22Rv1 (cell line): Measurements from ENCODE around the gene EFNB2.

Experiments
- H3K27ac ChIP-seq: fragments of 450-650 bp; 2 replicates; pipeline ENCODE4 v1.5.1; 2017
- CTCF ChIP-seq: fragments of 450-650 bp; IDR thresholded peaks from 2 replicates; pipeline ENCODE4 v1.5.1; 2017; ENCODE audit warnings: mild to moderate bottlenecking
- ZFX ChIP-seq: fragments of 450-650 bp; IDR thresholded peaks from 2 replicates; pipeline ENCODE4 v1.6.1; 2017; ENCODE audit warnings: antibody characterized with exemption, borderline replicate concordance

Gene EFNB2

DNA sequence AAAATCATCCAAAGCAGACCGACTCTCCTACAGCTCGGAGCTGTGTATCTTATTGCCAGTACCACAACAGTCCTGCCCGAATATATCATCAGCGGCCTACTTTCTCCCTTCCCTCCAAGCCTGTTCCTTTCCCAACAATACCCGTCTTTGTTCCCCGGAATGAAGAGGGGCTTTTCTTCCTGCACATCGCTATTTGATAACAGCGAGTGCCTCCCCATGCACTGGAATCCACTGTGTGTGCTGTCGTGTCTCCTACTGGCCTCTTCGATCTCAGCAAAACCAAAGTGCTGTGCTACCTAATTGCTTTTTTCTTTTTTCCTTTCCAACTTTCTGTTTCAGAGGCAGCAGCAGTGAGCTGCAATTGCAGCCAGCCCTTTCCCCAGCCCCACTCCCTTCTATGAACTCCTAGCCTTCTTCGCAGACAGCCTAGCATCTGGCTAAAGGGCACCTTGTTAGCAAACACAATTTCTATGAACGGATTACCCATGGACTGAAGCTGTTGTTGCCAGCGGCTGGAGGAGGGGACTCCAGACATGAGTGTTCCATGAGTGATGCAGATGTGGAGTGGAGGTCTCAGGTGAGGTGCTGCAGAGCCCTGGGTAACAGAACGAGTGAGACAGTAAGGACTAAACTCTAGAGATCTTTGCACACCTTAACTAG is 43.4 kb downstream of the EFNB2 start:
- H3K27ac ChIP-seq = no peak overlapping the region
- TF ChIP-seq CTCF = no peak
- TF ChIP-seq ZFX = no peak

DNA sequence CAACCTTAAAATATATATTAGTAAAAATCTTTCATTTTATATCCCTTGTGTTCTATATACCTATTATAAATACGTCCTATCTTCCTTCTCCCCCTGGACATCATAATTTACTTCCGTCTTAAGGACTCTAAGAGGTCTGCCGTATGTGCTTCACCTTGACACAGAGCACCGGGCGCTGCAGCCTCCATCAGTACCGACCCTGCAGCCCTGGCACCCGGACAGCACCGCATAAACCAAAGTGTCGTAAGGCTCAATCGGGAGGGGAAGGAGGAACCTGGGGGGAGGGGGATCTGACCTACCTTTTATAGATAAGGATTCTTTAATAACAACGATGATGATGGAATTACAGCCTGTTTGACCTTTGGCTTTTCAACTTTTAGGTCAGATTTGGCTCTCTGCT is 44.0 kb downstream of the EFNB2 start:
- no peak overlapping the region for H3K27ac ChIP-seq

GRCh38 chr13:106490569-106491321 is 44.7 kb downstream of the EFNB2 start:
- H3K27ac ChIP-seq = no peak overlapping the region
- no peak for TF ChIP-seq ZFX
- TF ChIP-seq CTCF = no peak

More for the DNA sequence above, 44.0 kb downstream of the EFNB2 start:
- TF ChIP-seq CTCF (no peak), ZFX (no peak)

- H3K27ac ChIP-seq = no peak overlapping the region
- no peak for TF ChIP-seq ZFX
- no peak for TF ChIP-seq CTCF
Observed at GRCh38 chr13:106489849-106490568, 45.5 kb downstream of the EFNB2 start.

DNA sequence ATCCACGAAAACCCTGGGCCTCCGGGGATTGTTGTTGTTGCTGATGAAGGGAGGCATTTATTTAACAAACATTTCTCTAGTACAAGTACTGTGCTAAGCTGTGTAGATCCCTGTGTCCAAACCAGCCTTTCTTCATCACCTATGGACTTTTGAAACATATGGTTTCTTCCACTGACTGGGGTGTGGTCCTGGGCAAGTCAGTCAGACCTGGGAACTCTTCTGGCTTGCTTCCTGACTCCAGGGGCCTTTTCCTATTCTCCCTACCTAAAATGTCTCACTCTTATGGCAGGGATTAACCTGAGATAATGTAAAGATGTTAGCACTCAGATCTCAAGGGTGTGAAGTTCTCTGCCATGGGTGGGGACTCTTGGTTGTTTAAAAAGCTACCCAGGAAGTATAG is 46.8 kb downstream of the EFNB2 start:
- no peak overlapping the region for H3K27ac ChIP-seq
- TF ChIP-seq CTCF (no peak), ZFX (no peak)

DNA sequence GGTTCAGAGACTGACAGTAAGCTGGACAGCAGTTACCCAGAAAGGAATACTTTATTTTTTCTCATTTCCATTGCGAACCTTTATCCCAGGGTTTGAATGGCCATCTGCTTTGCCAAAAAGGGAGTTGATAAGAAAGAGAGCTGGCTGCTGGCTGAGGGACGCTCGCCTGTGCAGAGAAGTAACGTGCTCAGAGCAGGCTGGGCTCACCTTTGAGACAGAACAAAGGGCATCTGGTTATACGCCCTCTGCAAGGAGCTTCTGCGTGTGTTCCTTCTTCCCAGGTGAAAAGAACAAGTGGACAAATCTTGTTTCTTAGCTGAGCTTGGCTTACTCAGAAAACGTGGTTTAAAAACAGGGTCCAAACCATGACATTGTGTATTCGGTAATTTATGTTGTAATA is 47.4 kb downstream of the EFNB2 start:
- H3K27ac ChIP-seq = no peak overlapping the region
- TF ChIP-seq CTCF (no peak), ZFX (no peak)
